Neural progenitor cell (in vitro differentiated cells): ENCODE data around the gene ACER2.
"Not testable (repeated sequence)": the region's sequence is repeated elsewhere in the genome, so short reads cannot be mapped to it uniquely, and the experiment has no call there.

Experiments used
- CTCF ChIP-seq: fragments of 200-600 bp; sonication (generic); IDR thresholded peaks from 2 replicates; pipeline ENCODE4 v1.5.1; 2017; ENCODE audit warnings: antibody characterized with exemption, mild to moderate bottlenecking
- EZH2 ChIP-seq: fragments of 200-600 bp; sonication (generic); IDR thresholded peaks from 2 replicates; pipeline ENCODE4 v1.6.1; 2017; ENCODE audit warnings: antibody characterized with exemption, mild to moderate bottlenecking, moderate library complexity

- not testable (repeated sequence) for TF ChIP-seq CTCF, EZH2
These were observed 24.9 kb downstream of the ACER2 start for GRCh38 chr9:19433729-19434128.
